ENCODE measurements around the gene ZCCHC14.
A peak's percentile ranks its signal among the peaks of the same experiment; 100 is the strongest.

ZCCHC14 gene

DNA sequence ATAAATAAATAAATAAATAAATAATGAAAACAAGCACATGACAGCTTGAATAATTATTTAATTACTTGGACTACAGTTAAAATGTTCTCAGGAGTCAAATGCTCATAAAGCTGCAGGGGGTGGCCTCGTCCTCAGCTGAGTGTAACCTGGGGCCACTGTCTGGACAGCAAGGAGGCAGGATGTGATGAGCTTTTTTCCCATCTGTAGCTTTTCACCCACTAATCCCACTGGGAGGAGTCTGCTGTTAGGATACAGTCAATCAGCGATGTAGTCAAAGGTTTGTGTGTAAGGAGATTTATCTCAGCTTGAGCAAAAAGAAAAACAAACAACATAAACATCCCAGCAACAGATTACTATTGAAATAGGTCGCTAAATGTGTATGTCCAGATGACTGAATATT, 22.5 kb downstream of the ZCCHC14 start:
- no peak overlapping the region for H3K9ac ChIP-seq (ENCODE audit: low read depth, low read length)
- no peaks in the 10 kb centered on the region for H3K9me3 ChIP-seq (ENCODE audit: insufficient read depth, low read depth, low read length)
- H3K4me1 ChIP-seq (ENCODE audit: insufficient read depth, low read length), result no peaks in the 10 kb centered on the region; the same call in 1 of the 2 replicates
- no peak overlapping the region for H3K4me3 ChIP-seq (ENCODE audit: low read length)
- peaks cover 4% of the 10 kb centered on the region; the same call in 1 of the 2 replicates for H3K36me3 ChIP-seq (ENCODE audit: insufficient read depth, low read depth, low read length)
- no peaks in the 10 kb centered on the region for H3K27me3 ChIP-seq (ENCODE audit: insufficient read depth, low read length)
- H3K27ac ChIP-seq (ENCODE audit: low read length), result no peak overlapping the region

DNA sequence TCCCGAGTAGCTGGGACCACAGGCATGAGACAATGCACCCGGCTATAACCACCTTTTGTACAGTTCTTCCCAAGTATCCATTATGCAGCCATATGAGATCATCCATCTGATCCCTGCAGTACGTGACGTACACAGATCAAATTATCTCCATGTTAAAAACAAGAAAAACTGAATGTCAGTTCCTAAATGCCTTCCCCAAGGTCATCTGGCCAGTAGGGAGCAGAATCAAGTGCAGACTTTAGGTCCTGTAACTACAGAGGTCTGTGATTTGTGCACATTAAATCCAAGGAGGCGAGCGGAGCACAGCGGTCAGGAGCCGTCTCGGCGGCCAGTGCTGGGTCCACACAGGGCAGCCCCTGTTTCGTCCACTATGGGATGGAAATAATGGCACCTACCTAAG, 23.7 kb downstream of the ZCCHC14 start:
- Histone ChIP-seq H3K9ac (ENCODE audit: low read depth, low read length) (no peak overlapping the region), H3K27ac (ENCODE audit: low read length) (no peak overlapping the region), H3K27me3 (ENCODE audit: insufficient read depth, low read length) (no peaks in the 10 kb centered on the region), H3K36me3 (ENCODE audit: insufficient read depth, low read depth, low read length) (no peaks in the 10 kb centered on the region), H3K4me3 (ENCODE audit: low read length) (no peak overlapping the region), H3K4me1 (ENCODE audit: insufficient read depth, low read length) (no peaks in the 10 kb centered on the region; the same call in 1 of the 2 replicates), H3K9me3 (ENCODE audit: insufficient read depth, low read depth, low read length) (no peaks in the 10 kb centered on the region)

DNA sequence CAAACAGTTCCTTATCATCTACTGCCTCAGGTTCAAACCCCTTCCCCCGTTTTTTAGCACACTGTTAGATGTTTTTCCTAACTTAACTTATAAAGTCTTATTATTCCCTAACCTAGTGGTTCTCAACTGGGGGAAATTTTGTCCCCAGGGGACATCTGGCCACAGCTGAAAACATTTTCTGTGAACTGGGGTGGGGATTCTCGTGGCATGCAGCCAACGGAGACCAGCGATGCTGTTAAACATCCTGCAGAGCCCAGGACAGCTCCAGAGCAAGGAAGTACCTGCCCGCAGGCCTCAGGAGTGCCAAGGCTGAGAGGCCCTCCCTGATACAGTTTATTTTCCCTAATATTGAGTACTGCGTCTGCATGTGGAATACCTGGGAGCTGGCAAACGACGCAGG, 24.3 kb downstream of the ZCCHC14 start:
- no peak overlapping the region for H3K4me3 ChIP-seq (ENCODE audit: low read length)
- H3K9ac ChIP-seq (ENCODE audit: low read depth, low read length), result no peak overlapping the region
- no peaks in the 10 kb centered on the region for H3K36me3 ChIP-seq (ENCODE audit: insufficient read depth, low read depth, low read length)
- no peaks in the 10 kb centered on the region for H3K27me3 ChIP-seq (ENCODE audit: insufficient read depth, low read length)
- H3K27ac ChIP-seq (ENCODE audit: low read length), result no peak overlapping the region
- H3K9me3 ChIP-seq (ENCODE audit: insufficient read depth, low read depth, low read length), result no peaks in the 10 kb centered on the region
- no peaks in the 10 kb centered on the region; the same call in 1 of the 2 replicates for H3K4me1 ChIP-seq (ENCODE audit: insufficient read depth, low read length)

DNA sequence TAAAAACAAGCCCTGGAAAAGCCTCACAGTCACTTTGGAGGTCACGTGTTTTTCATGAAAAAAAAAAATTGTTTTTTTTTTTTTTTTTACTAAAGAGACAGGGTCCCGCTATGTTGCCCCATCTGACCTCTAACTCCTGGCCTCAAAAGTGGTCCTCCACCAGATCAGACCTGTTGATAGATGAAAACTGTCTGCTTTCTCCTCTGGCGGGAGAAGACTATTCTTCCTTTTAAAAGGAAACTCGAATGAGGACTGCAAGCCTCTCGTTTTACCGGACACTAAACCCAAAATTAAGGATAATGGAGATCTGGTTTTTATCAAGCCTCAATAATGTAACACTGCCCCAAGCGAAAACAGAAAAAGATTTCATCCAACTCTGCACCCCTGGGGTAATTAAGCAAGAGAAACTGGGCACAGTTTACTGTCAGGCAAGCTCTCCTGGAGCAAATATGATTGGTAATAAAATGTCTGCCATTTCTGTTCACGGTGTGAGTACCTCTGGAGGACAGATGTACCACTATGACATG, 25.8 kb downstream of the ZCCHC14 start:
- Histone ChIP-seq H3K9ac (ENCODE audit: low read depth, low read length) (no peak overlapping the region), H3K27ac (ENCODE audit: low read length) (no peak overlapping the region), H3K4me1 (ENCODE audit: insufficient read depth, low read length) (no peaks in the 10 kb centered on the region; the same call in 1 of the 2 replicates)

DNA sequence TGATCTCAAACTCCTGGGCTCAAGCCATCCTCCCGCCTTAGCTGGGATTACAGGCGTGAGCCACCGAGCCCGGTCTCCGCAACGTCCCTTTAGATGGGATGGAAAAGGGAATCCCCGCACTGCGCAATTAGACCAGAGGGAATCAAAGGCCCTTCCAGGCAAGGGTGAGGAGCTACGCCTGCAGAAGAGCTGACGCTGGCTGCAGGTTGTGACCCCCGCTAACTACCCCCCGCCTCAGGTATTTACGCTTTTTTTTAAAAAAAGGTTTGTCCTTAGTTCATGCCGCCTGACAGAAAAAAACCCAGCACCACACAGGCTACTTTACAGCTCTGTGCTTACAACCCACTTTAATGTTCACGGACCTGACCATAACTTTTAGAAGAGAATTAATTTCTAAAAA, 26.9 kb downstream of the ZCCHC14 start:
- Histone ChIP-seq H3K4me3 (ENCODE audit: low read length) (no peak overlapping the region), H3K4me1 (ENCODE audit: insufficient read depth, low read length) (peaks cover 3% of the 10 kb centered on the region; the same call in 1 of the 2 replicates), H3K9me3 (ENCODE audit: insufficient read depth, low read depth, low read length) (no peaks in the 10 kb centered on the region), H3K27ac (ENCODE audit: low read length) (no peak overlapping the region), H3K9ac (ENCODE audit: low read depth, low read length) (no peak overlapping the region), H3K27me3 (ENCODE audit: insufficient read depth, low read length) (no peaks in the 10 kb centered on the region), H3K36me3 (ENCODE audit: insufficient read depth, low read depth, low read length) (no peaks in the 10 kb centered on the region)

More for the DNA sequence above, 25.8 kb downstream of the ZCCHC14 start:
- no peaks in the 10 kb centered on the region for H3K36me3 ChIP-seq (ENCODE audit: insufficient read depth, low read depth, low read length)
- no peaks in the 10 kb centered on the region for H3K27me3 ChIP-seq (ENCODE audit: insufficient read depth, low read length)
- H3K4me3 ChIP-seq (ENCODE audit: low read length), result no peak overlapping the region
- H3K9me3 ChIP-seq (ENCODE audit: insufficient read depth, low read depth, low read length), result no peaks in the 10 kb centered on the region

DNA sequence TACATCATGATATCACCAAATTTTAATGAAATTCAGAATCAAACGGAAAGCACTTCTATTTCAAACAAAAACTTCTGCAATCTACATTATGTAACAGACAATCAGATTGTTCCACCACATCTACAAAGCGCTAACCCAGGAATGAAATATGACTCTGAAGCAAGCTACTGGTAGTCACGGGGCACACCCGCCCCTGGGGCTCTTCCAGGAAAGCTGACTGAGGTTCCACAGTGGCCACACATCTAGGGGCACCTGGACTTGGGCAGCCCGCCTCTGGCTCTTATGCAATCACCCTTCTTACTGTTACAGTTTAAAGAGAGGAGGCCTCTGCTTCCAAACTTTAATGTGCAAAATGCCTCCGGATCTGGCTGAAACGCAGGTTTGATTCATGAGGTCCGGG, 27.5 kb downstream of the ZCCHC14 start:
- Histone ChIP-seq H3K4me1 (ENCODE audit: insufficient read depth, low read length) (peaks cover 3% of the 10 kb centered on the region; the same call in 1 of the 2 replicates), H3K27ac (ENCODE audit: low read length) (no peak overlapping the region), H3K9ac (ENCODE audit: low read depth, low read length) (no peak overlapping the region), H3K9me3 (ENCODE audit: insufficient read depth, low read depth, low read length) (no peaks in the 10 kb centered on the region), H3K36me3 (ENCODE audit: insufficient read depth, low read depth, low read length) (no peaks in the 10 kb centered on the region), H3K27me3 (ENCODE audit: insufficient read depth, low read length) (no peaks in the 10 kb centered on the region), H3K4me3 (ENCODE audit: low read length) (no peak overlapping the region)

DNA sequence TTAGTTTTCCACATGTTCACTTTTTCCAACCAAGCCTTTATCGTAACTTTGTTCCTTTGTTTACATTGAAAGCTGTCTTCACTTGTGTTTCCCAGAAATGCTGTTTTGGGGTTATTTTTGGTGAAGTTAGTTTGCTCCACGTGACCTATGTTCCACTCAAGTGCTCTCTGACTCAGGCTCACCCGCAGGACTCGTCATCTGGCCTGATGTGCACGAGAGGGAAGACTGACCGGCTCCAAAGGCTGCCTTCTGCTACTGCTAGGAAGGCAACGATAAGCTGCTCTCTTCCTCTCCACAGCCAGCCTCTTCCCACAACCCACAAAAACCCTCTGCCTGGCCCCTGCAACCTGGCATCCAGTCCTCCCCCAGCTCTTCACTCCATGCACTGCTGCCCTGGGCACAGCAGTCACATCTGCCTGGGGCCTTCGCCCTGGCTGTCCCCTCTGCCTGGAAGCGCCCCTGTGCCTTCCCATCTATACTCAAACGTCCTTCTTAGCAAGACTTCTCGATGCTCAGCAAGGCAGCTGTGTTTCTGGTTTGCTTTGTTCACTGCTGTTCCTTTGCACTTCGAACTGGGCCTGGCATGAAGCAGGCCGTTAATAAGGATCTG, 28.0 kb downstream of the ZCCHC14 start:
- Histone ChIP-seq H3K4me1 (ENCODE audit: insufficient read depth, low read length) (peaks cover 3% of the 10 kb centered on the region; the same call in 1 of the 2 replicates), H3K27me3 (ENCODE audit: insufficient read depth, low read length) (no peaks in the 10 kb centered on the region), H3K36me3 (ENCODE audit: insufficient read depth, low read depth, low read length) (peaks cover 1% of the 10 kb centered on the region; the same call in 1 of the 2 replicates), H3K9me3 (ENCODE audit: insufficient read depth, low read depth, low read length) (no peaks in the 10 kb centered on the region), H3K27ac (ENCODE audit: low read length) (no peak overlapping the region), H3K4me3 (ENCODE audit: low read length) (no peak overlapping the region), H3K9ac (ENCODE audit: low read depth, low read length) (no peak overlapping the region; the same call in 1 of the 2 replicates)

DNA sequence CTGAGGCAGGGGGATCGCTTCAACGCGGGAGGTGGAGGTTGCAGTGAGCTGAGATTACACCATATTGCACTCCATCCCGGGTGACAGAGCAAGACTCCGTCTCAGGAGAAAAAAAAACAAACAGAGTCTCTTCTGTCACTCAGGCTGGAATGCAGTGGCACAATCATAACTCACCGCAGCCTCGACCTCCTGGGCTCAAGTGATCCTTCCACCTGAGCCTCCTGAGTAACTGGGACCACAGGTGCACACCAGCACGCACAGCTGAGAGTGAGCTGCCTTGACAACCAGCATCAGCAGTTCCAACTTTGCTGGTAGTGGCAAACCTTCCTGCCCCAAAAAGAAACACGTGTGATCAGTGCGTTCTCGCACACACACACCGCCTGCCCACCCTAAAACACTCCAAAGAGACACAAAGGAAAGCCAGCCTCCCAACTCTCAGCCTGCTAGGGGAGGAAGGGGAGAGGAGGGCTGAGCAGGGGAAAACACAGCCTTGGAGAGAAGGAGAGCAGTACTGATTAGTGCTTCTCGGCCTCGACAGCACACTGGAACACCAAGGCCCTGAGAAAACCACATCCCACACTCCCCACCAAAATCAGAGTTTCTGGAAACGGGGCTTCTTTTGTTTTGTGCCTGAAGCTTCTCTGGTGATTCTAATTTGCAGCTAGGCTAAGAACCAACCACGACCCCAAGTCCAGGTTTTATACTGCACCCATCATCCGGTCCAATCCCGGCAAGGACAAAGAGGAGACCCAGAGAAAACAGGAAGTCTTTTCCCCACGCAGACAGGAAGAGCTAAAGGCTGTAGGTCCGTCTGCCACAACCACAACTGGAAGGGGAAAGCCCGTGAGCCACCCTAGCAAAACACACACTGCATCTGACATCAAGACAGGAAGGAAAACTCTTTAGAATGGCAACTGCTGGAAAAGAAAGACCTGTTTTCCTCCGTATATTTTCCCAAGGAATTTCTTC, 28.8 kb downstream of the ZCCHC14 start:
- Histone ChIP-seq H3K36me3 (ENCODE audit: insufficient read depth, low read depth, low read length) (peaks cover 7% of the 10 kb centered on the region; the same call in 1 of the 2 replicates), H3K4me3 (ENCODE audit: low read length) (no peak overlapping the region), H3K9ac (ENCODE audit: low read depth, low read length) (no peak overlapping the region), H3K27me3 (ENCODE audit: insufficient read depth, low read length) (no peaks in the 10 kb centered on the region), H3K9me3 (ENCODE audit: insufficient read depth, low read depth, low read length) (no peaks in the 10 kb centered on the region), H3K4me1 (ENCODE audit: insufficient read depth, low read length) (peaks cover 3% of the 10 kb centered on the region; the same call in 1 of the 2 replicates), H3K27ac (ENCODE audit: low read length) (no peak overlapping the region)

DNA sequence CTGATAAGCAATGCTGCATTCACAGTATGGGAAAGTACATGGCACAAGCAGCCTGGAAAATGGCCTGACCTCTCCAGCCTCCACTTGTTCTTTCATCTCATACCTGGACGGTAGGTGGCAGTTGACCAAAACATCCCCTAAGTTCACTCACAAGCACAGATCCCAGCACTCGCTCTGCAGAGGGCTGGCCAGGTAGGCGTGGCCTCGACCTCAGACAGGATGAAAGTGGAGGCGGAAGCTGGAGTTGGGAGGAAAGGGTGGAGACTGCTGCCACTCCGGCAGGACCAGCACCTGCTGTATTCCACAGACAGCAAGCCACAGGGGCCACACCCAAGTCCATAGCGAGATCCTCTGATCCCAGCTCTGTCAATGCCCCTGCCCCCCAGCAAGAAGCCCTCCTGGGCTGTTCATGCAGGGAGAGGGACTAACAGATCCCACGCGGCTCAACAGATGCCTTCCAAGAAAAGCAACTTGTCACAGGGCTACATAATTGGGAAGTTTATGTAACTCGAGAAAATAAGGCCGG, 31.3 kb downstream of the ZCCHC14 start:
- Histone ChIP-seq H3K9ac (ENCODE audit: low read depth, low read length) (peak overlapping the region; percentile 43; the same call in 1 of the 2 replicates), H3K27me3 (ENCODE audit: insufficient read depth, low read length) (no peaks in the 10 kb centered on the region), H3K27ac (ENCODE audit: low read length) (no peak overlapping the region), H3K4me3 (ENCODE audit: low read length) (peak overlapping the region; percentile 52; the same call in 1 of the 2 replicates), H3K9me3 (ENCODE audit: insufficient read depth, low read depth, low read length) (no peaks in the 10 kb centered on the region), H3K36me3 (ENCODE audit: insufficient read depth, low read depth, low read length) (peaks cover 32% of the 10 kb centered on the region), H3K4me1 (ENCODE audit: insufficient read depth, low read length) (peaks cover 3% of the 10 kb centered on the region)

DNA sequence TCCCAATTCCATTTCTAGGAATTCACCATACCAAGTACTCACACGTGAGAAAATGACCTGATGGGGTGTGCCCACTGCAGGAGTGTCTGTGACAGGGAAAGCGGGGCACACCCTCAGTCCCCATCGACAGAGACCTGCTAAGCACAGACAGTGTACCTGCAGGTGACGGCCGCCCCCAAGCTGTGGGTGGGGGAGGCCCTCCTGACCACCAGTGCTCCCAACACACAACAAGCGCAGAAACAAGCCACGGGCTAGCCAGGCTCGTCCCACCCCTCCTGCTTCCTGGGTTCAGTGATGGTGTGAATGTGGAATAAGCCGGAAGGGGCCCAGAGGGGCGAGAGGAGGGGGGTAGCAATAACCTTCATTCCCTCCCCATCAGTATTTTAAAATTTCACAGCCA, 31.9 kb downstream of the ZCCHC14 start:
- Histone ChIP-seq H3K4me3 (ENCODE audit: low read length) (no peak overlapping the region), H3K27me3 (ENCODE audit: insufficient read depth, low read length) (no peaks in the 10 kb centered on the region), H3K27ac (ENCODE audit: low read length) (no peak overlapping the region), H3K36me3 (ENCODE audit: insufficient read depth, low read depth, low read length) (peaks cover 33% of the 10 kb centered on the region), H3K9ac (ENCODE audit: low read depth, low read length) (no peak overlapping the region), H3K4me1 (ENCODE audit: insufficient read depth, low read length) (peaks cover 3% of the 10 kb centered on the region), H3K9me3 (ENCODE audit: insufficient read depth, low read depth, low read length) (no peaks in the 10 kb centered on the region)

DNA sequence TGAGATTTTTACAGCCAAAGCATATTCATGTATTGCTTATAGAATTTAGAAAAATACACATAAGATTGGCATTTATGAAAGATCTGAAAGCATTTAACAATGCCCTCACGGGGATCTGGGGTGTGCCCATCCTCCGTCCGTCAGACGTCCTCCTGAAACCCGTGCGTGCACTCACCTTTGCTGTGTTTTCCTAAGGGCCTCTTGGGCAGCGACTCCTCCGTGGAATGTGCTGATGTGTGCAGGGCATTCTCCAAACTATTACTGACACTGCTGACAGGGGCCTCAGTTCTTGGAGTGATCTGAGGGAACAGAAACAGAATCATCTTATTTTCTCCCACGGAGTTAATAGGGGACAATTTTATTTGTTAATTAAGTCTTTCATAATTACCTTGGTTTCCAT, 33.0 kb downstream of the ZCCHC14 start:
- H3K36me3 ChIP-seq (ENCODE audit: insufficient read depth, low read depth, low read length), result peaks cover 41% of the 10 kb centered on the region
- H3K9ac ChIP-seq (ENCODE audit: low read depth, low read length), result no peak overlapping the region
- H3K4me1 ChIP-seq (ENCODE audit: insufficient read depth, low read length), result peaks cover 3% of the 10 kb centered on the region
- H3K9me3 ChIP-seq (ENCODE audit: insufficient read depth, low read depth, low read length), result no peaks in the 10 kb centered on the region
- H3K4me3 ChIP-seq (ENCODE audit: low read length), result no peak overlapping the region
- no peaks in the 10 kb centered on the region for H3K27me3 ChIP-seq (ENCODE audit: insufficient read depth, low read length)
- H3K27ac ChIP-seq (ENCODE audit: low read length), result no peak overlapping the region

All from iPS-20b (cell line).